Thyroid gland (tissue), 4 donors: ENCODE measurements around the gene RSU1.

Source experiments
- CTCF ChIP-seq, 6 experiments: fragments of 200-600 bp in 3 of 6; fragments of 450-650 bp in 3 of 6; sonication (generic) in 3 of 6; IDR thresholded peaks; one replicate each; pipeline ENCODE4 v1.5.1; 2016 to 2019; ENCODE audit warnings: antibody characterized with exemption in 6 of 6, mild to moderate bottlenecking in 2 of 6, inconsistent platforms in 1 of 6, moderate library complexity in 1 of 6
- POLR2A ChIP-seq, 2 donors: fragments of 450-650 bp; IDR thresholded peaks; one replicate each; pipeline ENCODE4 v1.6.1; 2017; ENCODE audit warnings: antibody characterized with exemption in 2 of 2, mild to moderate bottlenecking in 2 of 2, moderate library complexity in 1 of 2

- TF ChIP-seq CTCF (IDR thresholded peaks at IDR 0.05) = no peak
- no peak for TF ChIP-seq POLR2A (IDR thresholded peaks at IDR 0.05)
Measured at GRCh38 chr10:16856092-16856491, 38.9 kb upstream of the RSU1 start.
